HG03354 (cell line): ENCODE results near the gene C1orf53.

ENCODE experiments used
- ATAC-seq: cut with Tn5 transposase; IDR thresholded peaks from one replicate; pipeline ENCODE4 v1.9.1; 2021; ENCODE audit warnings: mild to moderate bottlenecking; ENCODE audit not compliant: unreplicated experiment, poor library complexity, severe bottlenecking

Gene C1orf53

GRCh38 chr1:197905699-197906351 is 3.4 kb downstream of the C1orf53 start:
- no peak for ATAC-seq

DNA sequence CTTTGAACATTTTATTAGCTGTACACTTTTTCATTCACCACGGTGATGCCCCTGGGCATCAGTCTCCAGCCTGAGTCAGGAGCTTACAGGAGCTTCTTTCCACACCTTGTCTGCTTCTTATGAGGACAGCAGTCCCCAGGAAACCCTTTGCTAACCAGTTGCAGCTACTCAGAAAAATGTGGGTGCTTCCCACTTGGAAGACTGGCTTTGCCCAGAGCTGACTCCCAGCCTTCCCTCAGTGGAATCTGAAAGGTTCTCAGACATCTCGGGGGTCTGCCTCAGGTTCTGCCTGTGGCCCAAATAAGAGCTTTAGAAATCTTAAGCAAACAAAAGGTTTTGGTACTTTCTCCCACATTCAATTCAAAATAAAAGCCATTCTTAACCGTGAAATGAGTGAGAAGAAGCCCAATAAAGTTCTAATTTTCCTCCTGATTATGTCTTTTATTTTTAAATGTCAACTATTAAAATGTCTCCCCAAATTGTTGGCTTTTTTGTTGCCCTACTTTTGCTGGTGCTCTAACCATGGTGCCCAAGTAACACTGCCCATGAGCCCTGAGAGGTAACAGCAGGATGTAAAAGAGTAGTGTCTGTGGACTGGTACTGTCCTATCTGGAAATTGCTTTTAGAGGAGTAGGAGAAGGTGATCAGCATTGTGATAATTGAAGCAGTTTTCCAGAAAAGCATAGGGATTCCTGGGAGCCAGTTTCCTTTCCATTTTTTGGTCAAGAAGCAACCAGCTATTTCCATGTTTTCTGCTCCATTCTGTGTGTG is 5.6 kb downstream of the C1orf53 start:
- ATAC-seq, result no peak

DNA sequence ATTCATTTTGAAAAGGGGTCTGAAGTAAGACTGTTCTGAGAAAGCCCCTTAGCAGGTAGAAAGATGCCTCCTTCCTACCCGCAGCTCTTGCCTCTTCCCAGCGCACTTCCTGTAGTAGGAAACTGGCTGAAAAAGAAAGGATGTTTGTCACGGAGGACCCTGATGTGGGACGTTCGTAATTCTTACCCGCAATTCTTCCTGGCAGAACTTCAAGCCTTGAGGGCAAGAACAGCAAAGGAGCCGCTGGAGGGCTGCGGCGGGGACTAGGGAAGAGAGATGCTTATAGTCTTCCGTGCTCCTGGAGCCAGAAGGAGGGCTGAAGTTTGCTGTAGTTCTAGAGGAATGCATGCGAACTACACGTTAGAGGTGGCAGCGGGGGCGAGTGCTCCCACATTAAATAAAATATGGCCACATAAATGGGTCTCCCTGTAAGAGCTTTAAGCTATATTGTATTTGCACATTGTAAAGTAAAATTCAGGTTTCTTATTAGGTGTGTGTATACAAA is 6.3 kb downstream of the C1orf53 start:
- no peak for ATAC-seq

GRCh38 chr1:197909384-197909783 is 7.0 kb downstream of the C1orf53 start:
- no peak for ATAC-seq

DNA sequence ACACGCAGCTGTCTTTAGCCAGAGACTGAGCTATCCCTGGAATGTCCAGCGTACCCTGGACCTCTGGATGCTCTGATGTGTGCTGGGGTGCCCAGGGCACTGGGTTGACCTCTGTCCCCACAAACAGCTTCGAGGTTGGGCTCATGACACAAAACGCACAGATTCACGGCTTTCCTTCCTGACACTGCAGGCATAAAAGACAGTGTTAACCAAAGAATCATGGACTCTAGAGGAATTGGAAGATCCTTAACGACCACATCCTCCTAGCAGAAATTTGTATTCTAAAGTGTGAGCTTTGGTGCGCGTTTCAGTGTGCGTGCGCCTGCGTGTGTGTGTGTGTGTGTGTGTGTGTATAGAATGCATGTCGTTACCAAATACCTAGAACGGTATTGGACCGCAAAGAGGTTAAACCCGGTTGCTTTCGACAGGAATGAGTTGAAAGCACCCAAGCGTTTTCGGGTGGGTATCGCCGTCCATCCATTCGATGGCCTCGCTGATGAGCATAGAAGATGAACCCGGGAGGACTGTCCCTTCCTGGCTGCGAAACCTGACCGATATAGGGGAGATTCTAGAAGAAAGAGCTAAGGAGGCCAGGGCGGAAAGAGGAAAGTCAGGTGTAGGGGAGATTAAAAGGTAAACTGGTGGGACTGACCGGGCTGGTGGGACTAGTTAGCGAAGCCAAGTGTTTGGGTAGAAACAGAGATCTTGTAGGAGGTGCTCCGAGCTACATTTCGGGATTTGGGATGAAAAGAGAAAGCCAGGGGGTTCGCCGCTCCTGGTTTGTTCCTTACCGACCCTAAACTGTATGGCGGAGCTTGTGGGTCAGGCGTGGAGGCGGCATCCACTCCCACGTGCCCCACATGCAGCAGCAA is 7.9 kb downstream of the C1orf53 start:
- ATAC-seq, result no peak

DNA sequence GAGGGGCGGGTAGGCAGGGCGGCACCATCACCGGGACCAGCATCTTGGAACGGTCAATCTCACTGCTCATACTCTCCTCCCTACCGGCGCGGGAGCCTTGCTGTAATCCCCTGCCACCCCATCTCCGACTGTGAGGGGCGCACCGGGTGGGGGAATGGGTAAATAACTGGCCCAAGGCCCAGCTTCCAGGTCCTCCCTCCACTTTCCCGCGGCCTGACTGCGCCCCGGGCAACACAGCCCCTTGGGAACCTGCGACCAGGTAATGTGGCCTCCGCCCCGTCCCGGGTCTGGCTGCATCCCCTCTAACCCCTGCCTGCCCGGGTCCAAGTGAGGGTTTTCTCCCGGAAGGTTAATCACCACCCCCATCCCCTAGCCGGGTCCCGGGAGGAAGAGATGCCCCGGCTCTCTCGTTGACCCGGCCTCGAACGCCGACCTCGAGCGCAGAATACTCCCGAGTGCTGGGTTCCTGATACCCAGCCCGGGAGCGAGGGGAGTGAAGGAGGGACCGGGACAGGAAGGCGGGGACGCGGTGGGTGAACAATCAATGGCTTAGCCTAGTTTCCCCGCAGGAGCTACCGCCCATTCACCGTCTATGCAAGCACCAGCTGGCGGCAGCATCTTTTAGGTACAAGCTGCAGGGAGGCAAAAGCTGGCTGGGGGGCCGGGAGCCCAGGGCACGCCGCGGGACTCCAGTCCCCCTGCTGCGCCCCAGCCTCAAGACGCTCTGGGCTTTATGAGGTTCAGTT is 8.9 kb downstream of the C1orf53 start:
- no peak for ATAC-seq

DNA sequence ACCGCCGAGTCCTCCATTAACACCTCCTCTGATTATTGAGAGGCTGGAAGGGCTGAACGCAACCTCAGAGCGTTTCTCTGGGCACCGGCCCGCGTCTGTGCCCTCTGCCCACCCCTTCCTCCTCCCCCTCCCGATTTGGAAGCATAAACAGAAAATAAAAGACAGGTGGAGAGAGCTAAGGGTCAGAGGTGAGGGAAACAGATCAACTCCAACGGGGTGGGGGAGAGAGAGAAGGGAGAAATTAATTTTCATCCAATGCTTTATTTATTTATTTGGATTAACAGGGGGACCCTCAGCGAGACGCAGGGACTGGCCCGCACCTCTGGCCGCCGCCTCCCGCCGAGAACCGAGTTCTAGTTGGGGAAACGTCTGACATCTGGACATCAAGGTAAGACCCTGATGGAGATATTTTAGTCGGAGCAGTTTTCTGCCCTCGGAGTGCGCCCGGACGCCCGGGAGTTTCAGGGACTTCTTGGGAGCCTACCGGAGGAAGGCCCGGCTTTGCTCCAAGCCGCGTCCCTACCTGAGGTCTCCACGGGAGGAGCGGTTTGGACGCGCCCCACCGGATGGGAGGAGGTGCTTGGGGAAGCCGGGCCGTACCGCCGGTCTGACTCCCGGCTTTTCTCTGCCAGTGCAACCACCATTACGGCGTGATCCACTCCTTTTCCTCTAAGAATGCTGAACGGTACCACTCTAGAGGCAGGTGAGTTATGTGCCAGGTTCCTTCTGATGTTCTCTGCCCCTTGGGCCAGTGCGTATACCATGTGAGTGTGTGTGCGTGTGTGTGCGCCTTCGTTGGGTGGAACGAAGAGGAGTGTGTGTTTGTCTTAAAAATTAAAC is 9.6 kb downstream of the C1orf53 start:
- no peak for ATAC-seq

- no peak for ATAC-seq
Observed at GRCh38 chr1:197912739-197913494, 10.5 kb downstream of the C1orf53 start.

- no peak for ATAC-seq
Observed at GRCh38 chr1:197913495-197914276, 11.3 kb downstream of the C1orf53 start.

DNA sequence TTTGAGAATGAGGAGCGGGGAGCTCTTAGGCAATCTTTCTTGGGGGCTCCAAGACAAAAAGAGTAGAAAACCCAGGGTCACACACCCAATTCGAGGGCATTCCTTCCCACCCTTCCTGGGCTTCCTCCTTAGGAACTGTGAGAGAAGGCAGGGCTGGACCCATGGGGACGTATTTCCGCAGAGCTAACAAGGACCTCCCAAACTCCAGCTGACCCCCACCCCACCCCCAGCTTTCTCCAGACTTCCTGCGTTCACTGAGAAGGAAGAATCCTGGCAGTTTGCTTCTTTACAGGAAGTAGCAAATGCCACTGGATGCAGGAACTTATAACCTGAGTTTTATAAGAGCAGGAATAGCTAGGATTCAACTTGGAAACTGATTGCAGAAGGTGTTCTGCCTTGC is 12.1 kb downstream of the C1orf53 start:
- no peak for ATAC-seq

GRCh38 chr1:197915260-197915861 is 12.9 kb downstream of the C1orf53 start:
- no peak for ATAC-seq

DNA sequence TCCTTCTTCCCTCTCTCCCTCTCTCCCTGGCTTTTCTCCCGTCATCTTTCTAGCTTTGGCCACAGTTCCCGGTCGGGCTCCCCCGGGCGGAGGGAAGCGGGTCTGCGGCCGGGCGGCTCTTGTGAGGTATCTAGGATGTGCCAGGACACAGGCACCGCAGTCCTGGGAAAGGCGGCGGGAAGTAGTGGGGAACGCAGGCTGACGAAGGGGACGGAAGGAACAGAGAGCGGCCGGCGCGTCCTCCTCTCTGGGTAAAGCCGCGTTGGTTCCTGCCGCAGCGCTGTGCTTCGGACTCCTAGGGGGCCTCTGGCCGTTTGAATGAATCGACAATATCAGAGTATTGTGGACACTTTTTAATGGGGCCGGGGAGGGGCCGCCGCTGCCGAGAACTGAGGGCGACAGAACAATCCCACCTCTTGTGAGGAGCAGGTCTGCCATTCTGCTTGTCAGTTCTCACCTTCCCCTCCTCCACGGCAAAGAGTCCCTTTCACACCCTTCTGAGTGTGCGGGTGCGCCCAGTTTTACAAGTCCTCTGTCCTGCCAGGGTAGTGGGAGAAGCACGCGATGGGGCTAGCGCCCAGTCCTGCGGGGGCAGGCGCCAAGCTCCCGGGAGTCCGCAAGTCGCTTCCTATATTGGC is 13.6 kb downstream of the C1orf53 start:
- no peak for ATAC-seq

GRCh38 chr1:197916500-197916983 is 14.1 kb downstream of the C1orf53 start:
- no peak for ATAC-seq

- ATAC-seq, result no peak
Observed at GRCh38 chr1:197917805-197918651, 15.6 kb downstream of the C1orf53 start.

- no peak for ATAC-seq
Observed at GRCh38 chr1:197918807-197919345, 16.4 kb downstream of the C1orf53 start.
